ENCODE results near the gene CFAP92.

Gene CFAP92

GRCh38 chr3:128864849-128865804 lies 128.7 kb downstream of the CFAP92 start:
- peak; percentile 53 for DNase-seq (ENCODE audit: low read depth)

GRCh38 chr3:128864351-128864811 lies 129.5 kb downstream of the CFAP92 start:
- peak; percentile 2 for DNase-seq (ENCODE audit: low read depth)

GRCh38 chr3:128863560-128863959 lies 130.3 kb downstream of the CFAP92 start:
- no peak for DNase-seq (ENCODE audit: low read depth)

GRCh38 chr3:128861491-128861890 lies 132.4 kb downstream of the CFAP92 start:
- DNase-seq (ENCODE audit: low read depth) = no peak
